ENCODE data around the gene PTPRG. TPM values are rescaled to one million over a fixed set of nuclear protein-coding genes. Genes with fewer than 3 reads are reported as not detected.

Gene PTPRG
- total RNA-seq, 1 experiment from 2014 or later: 32.1 TPM

GRCh38 chr3:61688307-61688984, 127.1 kb downstream of the PTPRG start:
- H3K27me3 ChIP-seq (ENCODE audit: insufficient read depth, low read length): no peaks in the 10 kb centered on the region
- no TSS peak for BruUV-seq (replicated peaks)
- DNase-seq (ENCODE audit: low read depth, low spot score): no peak
- no peak overlapping the region for H3K4me3 ChIP-seq (replicated peaks in 1 of 2; ENCODE audit: low read depth in 1 of 2, low read length in 2 of 2)
- H3K4me1 ChIP-seq (ENCODE audit: control insufficient read depth in 1 of 2, insufficient read depth in 2 of 2, low read length in 2 of 2): peaks cover 19 to 28% of the 10 kb centered on the region in 2 experiments
- ChIA-PET POLR2A (no interaction called here), CTCF (no interaction called here), RAD21 (ENCODE audit: low non-redundant PET in 1 of 2, low total read pairs in 2 of 2, uncharacterized antibody in 2 of 2, unreplicated experiment in 2 of 2) (no interaction called here)
- H3K27ac ChIP-seq (ENCODE audit: low read depth, low read length): no peak overlapping the region
- peaks cover 20% of the 10 kb centered on the region; the same call in 1 of the 2 replicates for H3K79me2 ChIP-seq (ENCODE audit: insufficient read depth, low read length)
- H4K20me1 ChIP-seq (ENCODE audit: insufficient read depth): peaks cover 4% of the 10 kb centered on the region; the same call in 1 of the 2 replicates
- H3K9ac ChIP-seq (ENCODE audit: low read length): no peak overlapping the region
- no peak overlapping the region for H2AFZ ChIP-seq (ENCODE audit: low read depth, low read length, poor library complexity, severe bottlenecking)
- H3K9me2 ChIP-seq (ENCODE audit: insufficient read depth): no peaks in the 10 kb centered on the region
- TF ChIP-seq JUND (IDR thresholded peaks at IDR 0.05): no peak
- no peak for TF ChIP-seq ATF3 (IDR thresholded peaks at IDR 0.05)
- TF ChIP-seq, protein P1, sequence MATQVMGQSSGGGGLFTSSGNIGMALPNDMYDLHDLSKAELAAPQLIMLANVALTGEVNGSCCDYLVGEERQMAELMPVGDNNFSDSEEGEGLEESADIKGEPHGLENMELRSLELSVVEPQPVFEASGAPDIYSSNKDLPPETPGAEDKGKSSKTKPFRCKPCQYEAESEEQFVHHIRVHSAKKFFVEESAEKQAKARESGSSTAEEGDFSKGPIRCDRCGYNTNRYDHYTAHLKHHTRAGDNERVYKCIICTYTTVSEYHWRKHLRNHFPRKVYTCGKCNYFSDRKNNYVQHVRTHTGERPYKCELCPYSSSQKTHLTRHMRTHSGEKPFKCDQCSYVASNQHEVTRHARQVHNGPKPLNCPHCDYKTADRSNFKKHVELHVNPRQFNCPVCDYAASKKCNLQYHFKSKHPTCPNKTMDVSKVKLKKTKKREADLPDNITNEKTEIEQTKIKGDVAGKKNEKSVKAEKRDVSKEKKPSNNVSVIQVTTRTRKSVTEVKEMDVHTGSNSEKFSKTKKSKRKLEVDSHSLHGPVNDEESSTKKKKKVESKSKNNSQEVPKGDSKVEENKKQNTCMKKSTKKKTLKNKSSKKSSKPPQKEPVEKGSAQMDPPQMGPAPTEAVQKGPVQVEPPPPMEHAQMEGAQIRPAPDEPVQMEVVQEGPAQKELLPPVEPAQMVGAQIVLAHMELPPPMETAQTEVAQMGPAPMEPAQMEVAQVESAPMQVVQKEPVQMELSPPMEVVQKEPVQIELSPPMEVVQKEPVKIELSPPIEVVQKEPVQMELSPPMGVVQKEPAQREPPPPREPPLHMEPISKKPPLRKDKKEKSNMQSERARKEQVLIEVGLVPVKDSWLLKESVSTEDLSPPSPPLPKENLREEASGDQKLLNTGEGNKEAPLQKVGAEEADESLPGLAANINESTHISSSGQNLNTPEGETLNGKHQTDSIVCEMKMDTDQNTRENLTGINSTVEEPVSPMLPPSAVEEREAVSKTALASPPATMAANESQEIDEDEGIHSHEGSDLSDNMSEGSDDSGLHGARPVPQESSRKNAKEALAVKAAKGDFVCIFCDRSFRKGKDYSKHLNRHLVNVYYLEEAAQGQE (IDR thresholded peaks at IDR 0.05; ENCODE audit: low read depth): no peak
- TF ChIP-seq MAX (IDR thresholded peaks at IDR 0.05): no peak
- no peaks in the 10 kb centered on the region for H3K36me3 ChIP-seq (ENCODE audit: control insufficient read depth in 1 of 2, insufficient read depth in 2 of 2, low read length in 2 of 2)
- intact Hi-C loops (cut with micrococcal nuclease): no loop called here
- no peaks in the 10 kb centered on the region for H3K9me3 ChIP-seq (ENCODE audit: control insufficient read depth in 1 of 2, insufficient read depth in 1 of 2, low read depth in 1 of 2, low read length in 2 of 2)
- no peak overlapping the region for H3K4me2 ChIP-seq (ENCODE audit: low read length)
- ATAC-seq: no peak

DNA sequence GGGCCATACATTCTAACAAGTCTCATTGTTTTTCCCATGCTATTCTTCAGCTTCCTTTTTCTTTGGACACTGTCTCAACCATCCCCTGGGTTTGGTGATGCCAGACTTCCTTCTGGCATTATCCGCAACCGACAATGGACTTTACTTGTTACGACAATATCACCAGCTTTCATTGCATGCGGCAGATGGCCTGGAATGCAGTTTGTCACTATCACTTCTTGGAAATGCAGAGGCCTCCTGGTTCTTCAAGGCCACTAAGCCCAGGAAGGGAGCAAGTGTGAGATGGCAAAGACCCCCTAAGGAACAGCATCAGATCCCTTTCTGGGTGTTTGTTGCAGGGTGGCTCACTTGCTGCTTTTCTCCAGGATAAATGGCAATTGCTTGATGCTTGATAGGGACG, 128.6 kb downstream of the PTPRG start:
- no TSS peak for BruUV-seq (replicated peaks)
- Histone ChIP-seq H3K27ac (ENCODE audit: low read depth, low read length) (no peak overlapping the region), H4K20me1 (ENCODE audit: insufficient read depth) (peaks cover 4% of the 10 kb centered on the region; the same call in 1 of the 2 replicates), H3K4me2 (ENCODE audit: low read length) (no peak overlapping the region), H3K4me3 (replicated peaks in 1 of 2; ENCODE audit: low read depth in 1 of 2, low read length in 2 of 2) (no peak overlapping the region), H3K4me1 (ENCODE audit: control insufficient read depth in 1 of 2, insufficient read depth in 2 of 2, low read length in 2 of 2) (peaks cover 17 to 18% of the 10 kb centered on the region in 2 experiments), H3K79me2 (ENCODE audit: insufficient read depth, low read length) (peaks cover 7% of the 10 kb centered on the region; the same call in 1 of the 2 replicates), H3K9ac (ENCODE audit: low read length) (no peak overlapping the region), H3K9me2 (ENCODE audit: insufficient read depth) (no peaks in the 10 kb centered on the region), H3K27me3 (ENCODE audit: insufficient read depth, low read length) (no peaks in the 10 kb centered on the region), H3K9me3 (ENCODE audit: control insufficient read depth in 1 of 2, insufficient read depth in 1 of 2, low read depth in 1 of 2, low read length in 2 of 2) (no peaks in the 10 kb centered on the region), H2AFZ (ENCODE audit: low read depth, low read length, poor library complexity, severe bottlenecking) (no peak overlapping the region), H3K36me3 (ENCODE audit: control insufficient read depth in 1 of 2, insufficient read depth in 2 of 2, low read length in 2 of 2) (no peaks in the 10 kb centered on the region)
- no peak for DNase-seq (ENCODE audit: low read depth, low spot score)
- no peak for ATAC-seq
- ChIA-PET CTCF (no interaction called here), POLR2A (no interaction called here), RAD21 (ENCODE audit: low non-redundant PET in 1 of 2, low total read pairs in 2 of 2, uncharacterized antibody in 2 of 2, unreplicated experiment in 2 of 2) (no interaction called here)
- intact Hi-C loops (cut with micrococcal nuclease): no loop called here
- TF ChIP-seq, protein P2, sequence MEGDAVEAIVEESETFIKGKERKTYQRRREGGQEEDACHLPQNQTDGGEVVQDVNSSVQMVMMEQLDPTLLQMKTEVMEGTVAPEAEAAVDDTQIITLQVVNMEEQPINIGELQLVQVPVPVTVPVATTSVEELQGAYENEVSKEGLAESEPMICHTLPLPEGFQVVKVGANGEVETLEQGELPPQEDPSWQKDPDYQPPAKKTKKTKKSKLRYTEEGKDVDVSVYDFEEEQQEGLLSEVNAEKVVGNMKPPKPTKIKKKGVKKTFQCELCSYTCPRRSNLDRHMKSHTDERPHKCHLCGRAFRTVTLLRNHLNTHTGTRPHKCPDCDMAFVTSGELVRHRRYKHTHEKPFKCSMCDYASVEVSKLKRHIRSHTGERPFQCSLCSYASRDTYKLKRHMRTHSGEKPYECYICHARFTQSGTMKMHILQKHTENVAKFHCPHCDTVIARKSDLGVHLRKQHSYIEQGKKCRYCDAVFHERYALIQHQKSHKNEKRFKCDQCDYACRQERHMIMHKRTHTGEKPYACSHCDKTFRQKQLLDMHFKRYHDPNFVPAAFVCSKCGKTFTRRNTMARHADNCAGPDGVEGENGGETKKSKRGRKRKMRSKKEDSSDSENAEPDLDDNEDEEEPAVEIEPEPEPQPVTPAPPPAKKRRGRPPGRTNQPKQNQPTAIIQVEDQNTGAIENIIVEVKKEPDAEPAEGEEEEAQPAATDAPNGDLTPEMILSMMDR (IDR thresholded peaks at IDR 0.05 in 2 of 3, conservative IDR thresholded peaks at IDR 0.05 in 1 of 3; ENCODE audit: borderline replicate concordance in 1 of 3, insufficient read depth in 1 of 3, low read depth in 2 of 3, low read length in 2 of 3): no peak
- no peak for TF ChIP-seq SP1 (IDR thresholded peaks at IDR 0.05; ENCODE audit: low read depth)
- TF ChIP-seq, protein P1 (IDR thresholded peaks at IDR 0.05; ENCODE audit: low read depth): no peak
- TF ChIP-seq EGR1 (IDR thresholded peaks at IDR 0.05; ENCODE audit: low read depth): no peak
- TF ChIP-seq SRF (IDR thresholded peaks at IDR 0.05; ENCODE audit: low read depth): no peak
- TF ChIP-seq JUND (IDR thresholded peaks at IDR 0.05): no peak
- no peak for TF ChIP-seq EZH2phosphoT487 (IDR thresholded peaks at IDR 0.05; ENCODE audit: borderline replicate concordance)
